CD4-positive, alpha-beta T cell treated with Interferon alpha-2 for 1 hour (primary cell): ENCODE results near the gene RYR1.
"Not testable (repeated sequence)": the region's sequence is repeated elsewhere in the genome, so short reads cannot be mapped to it uniquely, and the experiment has no call there.

Source experiments
- DNase-seq, 2 donors: peaks; one replicate each; pipeline ENCODE4 v3.0.0-alpha.2; 2020 to 2022

Gene RYR1

GRCh38 chr19:38463365-38463764 lies 29.9 kb downstream of the RYR1 start:
- DNase-seq, result no peak

GRCh38 chr19:38464421-38465082 lies 31.1 kb downstream of the RYR1 start:
- no peak for DNase-seq

DNA sequence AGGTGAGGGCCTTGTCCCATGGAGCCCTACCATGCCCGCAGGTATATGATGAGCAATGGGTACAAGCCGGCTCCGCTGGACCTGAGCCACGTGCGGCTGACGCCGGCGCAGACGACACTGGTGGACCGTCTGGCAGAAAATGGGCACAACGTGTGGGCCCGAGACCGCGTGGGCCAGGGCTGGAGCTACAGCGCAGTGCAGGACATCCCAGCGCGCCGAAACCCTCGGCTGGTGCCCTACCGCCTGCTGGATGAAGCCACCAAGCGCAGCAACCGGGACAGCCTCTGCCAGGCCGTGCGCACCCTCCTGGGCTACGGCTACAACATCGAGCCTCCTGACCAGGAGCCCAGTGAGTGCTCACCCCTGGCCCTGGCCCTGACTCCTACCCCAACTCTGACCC lies 32.6 kb downstream of the RYR1 start:
- DNase-seq, result no peak

DNA sequence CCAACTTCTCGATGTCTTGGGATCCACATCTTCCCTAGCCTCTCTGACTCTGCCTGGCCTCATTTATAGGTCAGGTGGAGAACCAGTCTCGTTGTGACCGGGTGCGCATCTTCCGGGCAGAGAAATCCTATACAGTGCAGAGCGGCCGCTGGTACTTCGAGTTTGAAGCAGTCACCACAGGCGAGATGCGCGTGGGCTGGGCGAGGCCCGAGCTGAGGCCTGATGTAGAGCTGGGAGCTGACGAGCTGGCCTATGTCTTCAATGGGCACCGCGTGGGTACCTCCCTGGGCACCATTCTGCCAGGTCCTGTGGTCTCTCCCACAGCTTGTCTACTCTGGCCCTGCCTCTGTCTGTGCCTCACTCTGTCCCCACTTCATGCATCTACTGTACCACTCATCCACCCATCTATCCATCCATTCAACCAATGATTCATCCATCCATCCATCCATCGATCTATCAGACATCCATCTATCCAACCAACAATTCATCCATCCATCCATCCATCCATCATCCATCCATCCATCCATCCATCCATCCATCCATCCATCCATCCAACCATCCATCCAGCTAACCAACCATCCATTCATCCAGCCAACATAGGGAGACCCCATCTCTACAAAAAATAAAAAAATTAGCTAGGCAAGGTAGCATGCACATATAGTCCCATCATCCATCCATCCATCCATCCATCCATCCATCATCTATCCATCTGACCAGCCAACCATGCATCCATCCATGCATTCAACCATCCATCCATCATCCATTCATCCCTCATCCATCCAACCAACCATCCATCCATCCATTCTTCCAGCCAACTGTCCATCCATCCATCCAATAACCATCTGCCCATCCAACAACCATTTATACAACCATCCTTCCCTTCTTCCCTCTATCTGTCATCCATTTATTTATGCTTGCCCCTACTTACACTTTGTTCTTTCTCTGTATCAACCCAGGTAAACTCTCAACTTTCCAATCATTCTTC lies 34.3 kb downstream of the RYR1 start:
- no peak for DNase-seq

DNA sequence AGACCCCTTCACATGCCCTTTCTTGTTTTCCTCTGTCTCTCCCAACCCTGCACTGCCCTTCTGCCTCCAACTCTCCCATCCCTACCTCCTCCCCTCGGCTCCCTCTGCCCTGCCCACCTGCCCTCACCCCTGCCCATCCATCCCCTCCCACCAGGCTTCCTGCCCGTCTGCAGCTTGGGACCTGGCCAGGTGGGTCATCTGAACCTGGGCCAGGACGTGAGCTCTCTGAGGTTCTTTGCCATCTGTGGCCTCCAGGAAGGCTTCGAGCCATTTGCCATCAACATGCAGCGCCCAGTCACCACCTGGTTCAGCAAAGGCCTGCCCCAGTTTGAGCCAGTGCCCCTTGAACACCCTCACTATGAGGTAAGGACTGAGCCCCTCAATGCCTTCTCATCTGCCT lies 35.7 kb downstream of the RYR1 start:
- no peak for DNase-seq

DNA sequence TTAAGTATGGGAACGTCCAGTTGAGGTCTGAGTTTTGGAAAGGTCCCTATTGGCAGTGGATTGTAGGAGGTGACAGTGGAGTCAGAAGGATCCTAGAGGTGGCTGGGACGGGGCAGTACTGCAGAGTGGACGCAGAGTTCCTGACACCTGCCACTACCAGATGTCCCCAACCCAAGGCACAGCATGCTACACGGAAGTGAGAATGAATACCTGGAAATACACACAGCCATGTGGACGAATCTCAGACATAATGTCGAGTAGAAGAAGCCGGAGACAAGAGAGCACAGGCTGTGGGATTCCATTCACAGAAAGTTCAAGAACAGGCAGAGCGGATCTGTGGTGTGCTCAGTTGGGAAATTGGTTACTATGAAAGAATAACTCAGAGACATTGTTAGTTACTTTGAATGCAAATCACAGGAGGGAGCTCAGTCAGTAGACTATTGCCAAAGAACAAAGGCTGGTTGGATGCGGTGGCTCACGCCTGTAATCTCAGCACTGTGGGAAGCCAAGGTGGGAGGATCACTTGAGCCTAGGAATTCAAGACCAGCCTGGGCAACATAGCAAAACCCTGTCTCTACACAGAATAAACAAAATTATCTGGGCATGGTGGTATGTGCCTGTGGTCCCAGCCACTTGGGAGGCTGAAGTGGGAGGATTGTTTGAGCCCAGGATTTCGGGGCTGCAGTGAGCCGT lies 37.4 kb downstream of the RYR1 start:
- DNase-seq, result no peak

DNA sequence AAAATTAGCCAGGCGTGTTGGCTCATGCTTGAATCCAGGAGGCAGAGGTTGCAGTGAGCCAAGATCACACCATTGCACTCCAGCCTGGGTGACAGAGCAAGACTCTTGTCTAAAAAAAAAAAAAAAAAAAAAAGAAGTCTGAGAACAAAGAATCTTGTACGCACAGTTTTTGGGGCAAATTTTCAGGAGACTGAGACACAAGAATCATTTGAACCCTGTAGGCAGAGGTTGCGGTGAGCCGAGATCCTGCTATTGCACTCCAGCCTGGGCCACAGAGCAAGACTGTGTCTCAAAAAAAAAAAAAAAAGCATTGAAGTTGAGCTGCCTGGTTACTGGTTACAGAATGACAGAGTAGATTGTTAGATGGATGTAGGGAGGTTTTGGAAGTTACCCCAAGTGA lies 39.2 kb downstream of the RYR1 start:
- DNase-seq, result not testable (repeated sequence)

DNA sequence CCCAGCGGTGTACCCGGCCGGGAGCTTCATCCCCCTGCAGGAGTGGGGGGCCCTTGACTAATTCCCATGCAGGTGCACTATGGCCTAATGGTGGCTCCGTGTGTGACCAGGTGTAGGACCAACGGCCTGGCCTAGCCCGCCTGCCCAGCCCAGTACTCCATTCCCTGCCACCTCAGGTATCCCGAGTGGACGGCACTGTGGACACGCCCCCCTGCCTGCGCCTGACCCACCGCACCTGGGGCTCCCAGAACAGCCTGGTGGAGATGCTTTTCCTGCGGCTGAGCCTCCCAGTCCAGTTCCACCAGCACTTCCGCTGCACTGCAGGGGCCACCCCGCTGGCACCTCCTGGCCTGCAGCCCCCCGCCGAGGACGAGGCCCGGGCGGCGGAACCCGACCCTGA lies 39.7 kb downstream of the RYR1 start:
- DNase-seq, result no peak

GRCh38 chr19:38475176-38475575 lies 41.7 kb downstream of the RYR1 start:
- no peak for DNase-seq

DNA sequence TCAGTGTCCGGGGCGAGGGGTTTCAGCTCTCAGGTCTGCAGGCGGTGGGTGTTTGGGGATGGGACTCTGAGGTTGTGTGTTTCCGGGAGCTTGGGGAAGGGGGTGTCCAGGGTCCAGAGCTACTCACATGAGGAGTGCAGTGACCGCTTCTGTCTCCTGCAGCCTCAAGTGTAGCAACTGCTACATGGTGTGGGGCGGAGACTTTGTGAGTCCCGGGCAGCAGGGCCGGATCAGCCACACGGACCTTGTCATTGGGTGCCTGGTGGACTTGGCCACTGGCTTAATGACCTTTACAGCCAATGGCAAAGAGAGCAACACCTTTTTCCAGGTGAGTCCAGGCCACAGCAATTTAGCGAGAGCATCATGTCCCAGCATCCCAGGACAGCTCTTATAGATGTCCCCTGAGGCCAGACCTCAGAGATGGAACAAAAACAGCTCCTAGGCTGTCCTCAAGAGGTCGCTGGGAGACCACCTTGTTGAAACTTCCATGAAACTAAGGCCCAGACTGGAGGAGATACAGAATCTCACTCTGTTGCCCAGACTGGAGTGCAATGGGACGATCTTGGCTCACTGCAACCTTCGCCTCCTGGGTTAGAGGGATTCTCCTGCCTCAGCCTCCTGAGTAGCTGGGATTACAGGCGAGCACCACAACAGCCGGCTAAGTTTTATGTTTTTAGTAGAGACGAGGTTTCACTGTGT lies 44.9 kb downstream of the RYR1 start:
- peak in 1 of 2 donors; percentile 7 for DNase-seq

DNA sequence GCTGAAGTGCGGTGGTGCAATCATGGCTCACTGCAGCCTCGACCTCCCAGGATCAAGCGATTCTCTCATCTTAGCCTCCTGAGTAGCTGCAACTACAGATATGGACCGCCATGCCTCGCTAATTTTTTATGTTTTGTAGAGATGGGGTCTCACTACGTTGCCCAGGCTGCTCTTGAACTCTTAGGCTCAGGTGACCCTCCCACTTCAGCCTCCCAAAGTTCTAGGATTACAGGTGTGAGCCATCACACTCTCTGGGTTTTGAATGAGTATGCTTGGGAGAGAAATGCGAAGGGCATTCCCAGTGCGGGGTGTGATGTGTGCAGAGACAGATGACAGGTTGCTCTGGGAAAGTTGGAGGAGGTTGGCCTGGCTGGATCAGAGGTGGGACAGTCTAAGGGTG lies 49.0 kb downstream of the RYR1 start:
- no peak for DNase-seq

- no peak for DNase-seq
Measured at GRCh38 chr19:38483016-38483630, 49.6 kb downstream of the RYR1 start.

- DNase-seq, result no peak
Measured at GRCh38 chr19:38484747-38485146, 51.3 kb downstream of the RYR1 start.

DNA sequence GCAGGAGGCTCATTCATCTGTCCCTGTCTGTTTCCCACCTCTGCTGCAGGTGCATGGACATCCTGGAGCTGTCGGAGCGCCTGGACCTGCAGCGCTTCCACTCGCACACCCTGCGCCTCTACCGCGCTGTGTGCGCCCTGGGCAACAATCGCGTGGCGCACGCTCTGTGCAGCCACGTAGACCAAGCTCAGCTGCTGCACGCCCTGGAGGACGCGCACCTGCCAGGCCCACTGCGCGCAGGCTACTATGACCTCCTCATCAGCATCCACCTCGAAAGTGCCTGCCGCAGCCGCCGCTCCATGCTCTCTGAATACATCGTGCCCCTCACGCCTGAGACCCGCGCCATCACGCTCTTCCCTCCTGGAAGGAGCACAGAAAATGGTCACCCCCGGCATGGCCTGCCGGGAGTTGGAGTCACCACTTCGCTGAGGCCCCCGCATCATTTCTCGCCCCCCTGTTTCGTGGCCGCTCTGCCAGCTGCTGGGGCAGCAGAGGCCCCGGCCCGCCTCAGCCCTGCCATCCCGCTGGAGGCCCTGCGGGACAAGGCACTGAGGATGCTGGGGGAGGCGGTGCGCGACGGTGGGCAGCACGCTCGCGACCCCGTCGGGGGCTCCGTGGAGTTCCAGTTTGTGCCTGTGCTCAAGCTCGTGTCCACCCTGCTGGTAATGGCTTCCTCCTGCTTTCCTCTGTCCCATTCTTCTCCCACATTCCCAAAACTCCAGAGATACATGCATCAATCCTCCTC lies 52.2 kb downstream of the RYR1 start:
- no peak for DNase-seq

DNA sequence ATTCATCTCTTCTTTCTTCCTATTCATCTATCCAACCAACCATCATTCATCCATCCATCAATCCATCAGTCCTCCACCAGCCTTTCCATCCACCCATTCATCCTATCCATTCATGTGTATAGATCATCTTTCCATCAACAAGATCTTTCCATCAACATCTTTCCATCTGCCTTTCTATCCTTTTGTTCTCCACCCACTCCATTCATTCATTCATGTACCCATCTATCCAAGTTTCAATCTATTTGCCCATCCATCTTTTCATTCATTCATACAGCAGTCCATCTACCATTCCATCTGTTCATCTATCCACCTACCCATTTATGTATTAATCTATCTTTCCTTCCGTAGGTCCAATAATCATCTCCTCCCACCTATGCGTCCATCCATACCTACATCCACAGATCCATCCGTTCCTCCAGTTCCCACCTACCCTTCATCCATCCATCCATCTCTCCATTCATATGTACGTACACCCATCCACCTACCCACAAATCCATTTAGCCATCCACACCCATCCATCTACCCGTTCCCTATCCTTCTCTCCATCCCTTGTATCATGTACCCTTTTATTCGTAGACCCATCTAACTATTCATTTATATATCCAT lies 53.3 kb downstream of the RYR1 start:
- DNase-seq, result no peak

GRCh38 chr19:38488096-38488495 lies 54.6 kb downstream of the RYR1 start:
- DNase-seq, result no peak

GRCh38 chr19:38488776-38489481 lies 55.4 kb downstream of the RYR1 start:
- DNase-seq, result no peak

DNA sequence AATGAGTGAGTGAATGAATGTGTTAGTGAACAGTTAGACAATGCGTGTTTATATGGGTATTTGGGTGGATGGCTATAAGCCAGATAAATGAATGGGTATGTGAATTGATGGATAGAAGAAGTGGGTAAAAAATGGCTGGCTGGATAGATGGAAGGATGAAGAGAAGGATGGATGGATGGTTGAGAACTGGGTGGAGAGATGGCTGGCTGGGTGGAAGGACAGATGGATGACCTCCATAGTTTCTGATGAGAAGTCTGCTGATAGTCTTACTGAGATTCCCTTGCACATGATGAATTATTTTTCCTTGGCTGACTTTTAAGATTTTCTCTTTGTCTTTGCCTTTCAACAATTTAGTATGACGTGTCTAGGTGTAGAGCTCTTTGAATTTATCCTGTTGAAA lies 57.4 kb downstream of the RYR1 start:
- no peak for DNase-seq

DNA sequence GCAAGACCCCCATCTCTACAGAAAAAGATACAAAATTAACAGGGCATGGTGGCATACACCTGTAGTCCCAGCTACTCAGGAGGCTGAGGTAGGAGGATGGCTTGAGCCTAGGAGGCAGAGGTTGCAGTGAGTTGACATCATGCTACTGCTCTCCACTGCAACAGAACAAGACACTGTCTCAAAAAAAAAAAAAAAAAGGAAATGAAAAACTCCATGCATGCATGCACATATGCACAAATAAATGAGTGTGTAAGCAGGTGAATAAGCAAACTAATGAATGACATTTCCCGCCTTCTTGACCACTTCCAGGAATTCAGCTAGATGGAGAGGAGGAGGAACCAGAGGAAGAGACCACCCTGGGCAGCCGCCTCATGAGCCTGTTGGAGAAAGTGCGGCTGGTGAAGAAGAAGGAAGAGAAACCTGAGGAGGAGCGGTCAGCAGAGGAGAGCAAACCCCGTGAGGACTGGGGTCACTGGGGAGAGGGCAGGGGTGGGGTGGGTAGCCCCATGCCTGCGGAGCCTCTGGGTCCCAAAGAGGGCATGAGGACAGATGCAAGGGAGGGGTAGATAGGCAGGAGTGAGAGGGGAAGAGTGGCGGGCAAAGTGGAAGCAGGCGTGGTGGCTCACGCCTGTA lies 58.8 kb downstream of the RYR1 start:
- no peak for DNase-seq

GRCh38 chr19:38494379-38494778 lies 60.9 kb downstream of the RYR1 start:
- DNase-seq, result no peak
